Loucy (cell line): ENCODE measurements around the gene RPRD1A.

Experiments used
- CTCF ChIP-seq: fragments of 200-600 bp; sonication (generic); conservative IDR thresholded peaks from 2 replicates; pipeline ENCODE4 v1.5.1; 2014; ENCODE audit warnings: mild to moderate bottlenecking, antibody characterized with exemption, low read length
- EZH2phosphoT487 ChIP-seq: fragments of 200-600 bp; IDR thresholded peaks from 2 replicates; pipeline ENCODE4 v1.6.1; 2018; ENCODE audit warnings: antibody characterized with exemption, mild to moderate bottlenecking, moderate library complexity, borderline replicate concordance

- TF ChIP-seq CTCF (no peak), EZH2phosphoT487 (no peak)
Observed at GRCh38 chr18:36034299-36034895, 33.0 kb downstream of the RPRD1A start.
